Upper lobe of left lung (tissue), 4 donors: Measurements from ENCODE around the gene OR51M1.

Source experiments
- EP300 ChIP-seq, 4 donors: sonication (generic); formaldehyde crosslinking; IDR thresholded peaks; one replicate each; pipeline ENCODE4 v1.5.1; 2017; ENCODE audit warnings: antibody characterized with exemption in 4 of 4, control low read depth in 2 of 4
- TF ChIP-seq, protein P1 (sequence below), 6 experiments: fragments of 450-650 bp in 4 of 6; fragments of 200-600 bp in 2 of 6; sonication (generic) in 2 of 6; IDR thresholded peaks; one replicate each; pipeline ENCODE4 v1.5.1; 2016 to 2019; ENCODE audit warnings: antibody characterized with exemption in 6 of 6

DNA sequence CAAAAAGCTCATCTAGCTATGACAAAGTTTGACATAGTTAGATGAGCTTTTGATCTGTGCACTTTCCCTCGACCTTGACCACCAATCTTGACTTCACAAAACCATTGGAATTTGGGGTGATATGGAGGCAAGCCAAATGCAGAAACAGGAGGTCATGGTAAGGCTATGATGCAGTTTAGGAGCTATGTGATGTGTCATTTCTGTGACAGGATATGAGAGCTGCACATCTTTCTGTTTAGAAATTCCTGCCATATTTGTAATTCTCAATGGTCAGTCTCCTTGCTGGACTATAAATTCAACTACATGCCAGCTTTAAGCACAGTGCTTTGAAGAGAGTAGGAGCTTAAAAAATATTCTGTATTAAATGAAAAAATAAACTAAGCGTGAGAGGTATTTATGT, 19.4 kb upstream of the OR51M1 start:
- no peak for TF ChIP-seq EP300 (IDR thresholded peaks at IDR 0.05)
- TF ChIP-seq, protein P1, sequence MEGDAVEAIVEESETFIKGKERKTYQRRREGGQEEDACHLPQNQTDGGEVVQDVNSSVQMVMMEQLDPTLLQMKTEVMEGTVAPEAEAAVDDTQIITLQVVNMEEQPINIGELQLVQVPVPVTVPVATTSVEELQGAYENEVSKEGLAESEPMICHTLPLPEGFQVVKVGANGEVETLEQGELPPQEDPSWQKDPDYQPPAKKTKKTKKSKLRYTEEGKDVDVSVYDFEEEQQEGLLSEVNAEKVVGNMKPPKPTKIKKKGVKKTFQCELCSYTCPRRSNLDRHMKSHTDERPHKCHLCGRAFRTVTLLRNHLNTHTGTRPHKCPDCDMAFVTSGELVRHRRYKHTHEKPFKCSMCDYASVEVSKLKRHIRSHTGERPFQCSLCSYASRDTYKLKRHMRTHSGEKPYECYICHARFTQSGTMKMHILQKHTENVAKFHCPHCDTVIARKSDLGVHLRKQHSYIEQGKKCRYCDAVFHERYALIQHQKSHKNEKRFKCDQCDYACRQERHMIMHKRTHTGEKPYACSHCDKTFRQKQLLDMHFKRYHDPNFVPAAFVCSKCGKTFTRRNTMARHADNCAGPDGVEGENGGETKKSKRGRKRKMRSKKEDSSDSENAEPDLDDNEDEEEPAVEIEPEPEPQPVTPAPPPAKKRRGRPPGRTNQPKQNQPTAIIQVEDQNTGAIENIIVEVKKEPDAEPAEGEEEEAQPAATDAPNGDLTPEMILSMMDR (IDR thresholded peaks at IDR 0.05): no peak
